A673 (cell line): ENCODE measurements around the gene MRPS26. TPM values are rescaled to one million over a fixed set of nuclear protein-coding genes. Genes with fewer than 3 reads are reported as not detected.
"Not testable (repeated sequence)": the region's sequence is repeated elsewhere in the genome, so short reads cannot be mapped to it uniquely, and the experiment has no call there.

Experiments used
- BruUV-seq: library from RNA; stranded (reverse); fragments of 400-500 nt; replicated peaks from 2 replicates; lab custom pipeline; 2021; lab: Mats Ljungman, UMichigan
- CTCF ChIA-PET: fragments of 300-600 bp; sonication (Branson Sonifier 250); formaldehyde crosslinking; loops from one replicate; lab custom pipeline; 2022; ENCODE audit warnings: antibody characterized with exemption; lab: Charles Lee
- POLR2A ChIA-PET: fragments of 300-600 bp; sonication (Branson Sonifier 250); formaldehyde crosslinking; loops from one replicate; lab custom pipeline; 2022; ENCODE audit warnings: antibody characterized with exemption; ENCODE audit not compliant: low non-redundant PET; lab: Charles Lee
- DNase-seq: peaks from one replicate; pipeline ENCODE4 v3.0.0-alpha.2; 2015; ENCODE audit warnings: low spot score
- H3K27ac ChIP-seq: fragments of 200-600 bp; sonication (generic); 2 replicates; pipeline ENCODE4 v1.5.1; 2016; ENCODE audit warnings: mixed run types, low read depth, mild to moderate bottlenecking, mixed read lengths, antibody characterized with exemption, low read length; ENCODE audit not compliant: poor library complexity, severe bottlenecking
- H3K27me3 ChIP-seq: fragments of 200-600 bp; sonication (generic); replicated peaks from 2 replicates; pipeline ENCODE4 v1.6.1; 2017; ENCODE audit warnings: mixed run types, low read depth, mild to moderate bottlenecking, mixed read lengths, antibody characterized with exemption, low read length; ENCODE audit not compliant: insufficient read depth, poor library complexity
- H3K36me3 ChIP-seq: fragments of 200-600 bp; sonication (generic); 2 replicates; pipeline ENCODE4 v1.6.1; 2016; ENCODE audit warnings: mixed run types, mild to moderate bottlenecking, mixed read lengths, antibody characterized with exemption, low read length; ENCODE audit not compliant: insufficient read depth, poor library complexity, severe bottlenecking
- H3K4me1 ChIP-seq: fragments of 200-600 bp; sonication (generic); 2 replicates; pipeline ENCODE4 v1.6.1; 2017; ENCODE audit warnings: mixed run types, mild to moderate bottlenecking, mixed read lengths, antibody characterized with exemption, low read length; ENCODE audit not compliant: insufficient read depth, poor library complexity, severe bottlenecking
- H3K4me3 ChIP-seq: fragments of 200-600 bp; sonication (generic); 2 replicates; pipeline ENCODE4 v1.5.1; 2016; ENCODE audit warnings: low read depth, mixed run types, mild to moderate bottlenecking, mixed read lengths, low read length; ENCODE audit not compliant: poor library complexity, severe bottlenecking
- H3K9me3 ChIP-seq: fragments of 200-600 bp; sonication (generic); 2 replicates; pipeline ENCODE4 v1.6.1; 2016; ENCODE audit warnings: mixed run types, low read depth, mild to moderate bottlenecking, mixed read lengths, antibody characterized with exemption, low read length; ENCODE audit not compliant: poor library complexity, severe bottlenecking
- CTCF ChIP-seq: fragments of 300-800, 200-600 bp; sonication (generic); conservative IDR thresholded peaks from 2 replicates; pipeline ENCODE4 v1.5.1; 2017; ENCODE audit warnings: low read depth, mild to moderate bottlenecking, antibody characterized with exemption, low read length, moderate library complexity, mixed read lengths
- EZH2 ChIP-seq: fragments of 200-600 bp; sonication (generic); IDR thresholded peaks from 2 replicates; pipeline ENCODE4 v1.6.1; 2017; ENCODE audit warnings: borderline replicate concordance, low read depth, mild to moderate bottlenecking, mixed read lengths, antibody characterized with exemption, low read length; ENCODE audit not compliant: poor library complexity, severe bottlenecking
- intact Hi-C: fragments of 100-400 bp; cut with micrococcal nuclease; formaldehyde crosslinking; loops from one replicate; pipeline ENCODE4 v1.10.0; 2022; ENCODE audit not compliant: unreplicated experiment
- total RNA-seq: library from RNA; stranded (reverse); gene quantifications from 2 replicates; pipeline ENCODE4 v1.2.3, GENCODE V29; 2021

The MRPS26 gene
- total RNA-seq, 1 experiment from 2014 or later, result 73.4 TPM

- intact Hi-C loops, result no loop called here
- H3K27me3 ChIP-seq, result no peaks in the 10 kb centered on the region
- H3K27ac ChIP-seq, result no peak overlapping the region
- POLR2A ChIA-PET, result no interaction called here
- no TSS peak for BruUV-seq
- CTCF ChIA-PET, result no interaction called here
- TF ChIP-seq CTCF (no peak), EZH2 (no peak)
- H3K9me3 ChIP-seq, result no peaks in the 10 kb centered on the region
- no peaks in the 10 kb centered on the region for H3K36me3 ChIP-seq
- H3K4me3 ChIP-seq, result no peak overlapping the region
- DNase-seq, result no peak
- H3K4me1 ChIP-seq, result no peaks in the 10 kb centered on the region
Measured at GRCh38 chr20:3059489-3059888, 13.6 kb downstream of the MRPS26 start.

GRCh38 chr20:3064119-3064518 lies 18.3 kb downstream of the MRPS26 start:
- POLR2A ChIA-PET, H3K36me3 ChIP-seq, H3K4me1 ChIP-seq, CTCF ChIA-PET, H3K4me3 ChIP-seq, H3K27me3 ChIP-seq, H3K27ac ChIP-seq, H3K9me3 ChIP-seq, DNase-seq, BruUV-seq, intact Hi-C loops: not testable (repeated sequence)

GRCh38 chr20:3067139-3068014 lies 21.5 kb downstream of the MRPS26 start:
- intact Hi-C loops, result no loop called here
- ChIA-PET CTCF (interaction anchor here (0.6 kb wide), 1 partner anchor 317 kb away, joined by 3 read pairs; no protein-coding TSS in a partner anchor), POLR2A (no interaction called here)
- TF ChIP-seq CTCF, result no peak
- no peak for TF ChIP-seq EZH2
- BruUV-seq, result no TSS peak
- Histone ChIP-seq H3K9me3 (no peaks in the 10 kb centered on the region), H3K4me1 (no peaks in the 10 kb centered on the region), H3K36me3 (no peaks in the 10 kb centered on the region), H3K27ac (no peak overlapping the region), H3K4me3 (no peak overlapping the region), H3K27me3 (peaks cover 6% of the 10 kb centered on the region)
- no peak for DNase-seq

- Histone ChIP-seq H3K27me3 (peaks cover 10% of the 10 kb centered on the region), H3K4me3 (no peak overlapping the region), H3K27ac (no peak overlapping the region), H3K4me1 (no peaks in the 10 kb centered on the region), H3K9me3 (no peaks in the 10 kb centered on the region), H3K36me3 (no peaks in the 10 kb centered on the region)
- CTCF ChIA-PET, result no interaction called here
- no peak for TF ChIP-seq CTCF
- TF ChIP-seq EZH2, result no peak
- intact Hi-C loops, result no loop called here
- DNase-seq, result no peak
- no TSS peak for BruUV-seq
- POLR2A ChIA-PET, result no interaction called here
Measured at GRCh38 chr20:3068075-3068474, 22.2 kb downstream of the MRPS26 start.
